KMS-11 (cell line): ENCODE measurements around the gene LPXN.

Experiments
- H2AFZ ChIP-seq: fragments of 200-600 bp; sonication (generic); 2 replicates; pipeline ENCODE4 v1.6.1; 2016; ENCODE audit warnings: antibody characterized with exemption, mixed run types, low read depth
- H3K27ac ChIP-seq: fragments of 200-600 bp; sonication (generic); 2 replicates; pipeline ENCODE4 v1.6.1; 2016; ENCODE audit warnings: mild to moderate bottlenecking, mixed run types
- H3K27me3 ChIP-seq: fragments of 200-600 bp; sonication (generic); 2 replicates; pipeline ENCODE4 v1.6.1; 2017; ENCODE audit warnings: mild to moderate bottlenecking, low read depth, mixed run types, moderate library complexity; ENCODE audit not compliant: insufficient read depth
- H3K36me3 ChIP-seq: fragments of 200-600 bp; sonication (generic); 2 replicates; pipeline ENCODE4 v1.6.1; 2017; ENCODE audit warnings: mild to moderate bottlenecking, mixed run types; ENCODE audit not compliant: insufficient read depth
- H3K4me1 ChIP-seq: fragments of 200-600 bp; sonication (generic); 2 replicates; pipeline ENCODE4 v1.6.1; 2016; ENCODE audit warnings: mild to moderate bottlenecking, low read depth, mixed run types; ENCODE audit not compliant: poor library complexity, severe bottlenecking
- H3K4me2 ChIP-seq: fragments of 200-600 bp; sonication (generic); 2 replicates; pipeline ENCODE4 v1.7.0; 2016; ENCODE audit warnings: mild to moderate bottlenecking, mixed run types
- H3K4me3 ChIP-seq: fragments of 200-600 bp; sonication (generic); IDR thresholded peaks from 2 replicates; pipeline ENCODE4 v1.6.1; 2017; ENCODE audit warnings: low read depth, low read length, mixed read lengths; ENCODE audit not compliant: insufficient read depth
- H3K79me2 ChIP-seq: fragments of 200-600 bp; sonication (generic); 2 replicates; pipeline ENCODE4 v1.6.1; 2016; ENCODE audit warnings: low read depth, mixed run types; ENCODE audit not compliant: insufficient read depth
- H3K9ac ChIP-seq: fragments of 200-600 bp; sonication (generic); 2 replicates; pipeline ENCODE4 v1.6.1; 2016; ENCODE audit warnings: mild to moderate bottlenecking, mixed run types
- H4K20me1 ChIP-seq: fragments of 200-600 bp; sonication (generic); 2 replicates; pipeline ENCODE4 v1.6.1; 2016; ENCODE audit warnings: mild to moderate bottlenecking, mixed run types; ENCODE audit not compliant: insufficient read depth
- CTCF ChIP-seq: fragments of 200-600 bp; sonication (generic); conservative IDR thresholded peaks from 2 replicates; pipeline ENCODE4 v1.6.1; 2017; ENCODE audit warnings: low read depth, mild to moderate bottlenecking, antibody characterized with exemption, low read length, moderate library complexity, mixed read lengths

The LPXN gene

GRCh38 chr11:58560842-58561241 is 14.8 kb downstream of the LPXN start:
- no peak overlapping the region for H3K4me2 ChIP-seq
- peaks cover 23% of the 10 kb centered on the region for H3K4me1 ChIP-seq
- no peak for TF ChIP-seq CTCF
- H3K4me3 ChIP-seq = no peak overlapping the region
- H3K9ac ChIP-seq = no peak overlapping the region
- no peak overlapping the region for H3K27ac ChIP-seq
- no peaks in the 10 kb centered on the region for H3K79me2 ChIP-seq
- H3K36me3 ChIP-seq = no peaks in the 10 kb centered on the region
- no peaks in the 10 kb centered on the region for H4K20me1 ChIP-seq
- H3K27me3 ChIP-seq = no peaks in the 10 kb centered on the region
- no peak overlapping the region for H2AFZ ChIP-seq

- no peak for TF ChIP-seq CTCF
- H3K27me3 ChIP-seq = no peaks in the 10 kb centered on the region
- no peak overlapping the region for H3K27ac ChIP-seq
- H4K20me1 ChIP-seq = no peaks in the 10 kb centered on the region
- H2AFZ ChIP-seq = no peak overlapping the region
- no peak overlapping the region for H3K4me2 ChIP-seq
- H3K9ac ChIP-seq = no peak overlapping the region
- no peaks in the 10 kb centered on the region for H3K79me2 ChIP-seq
- no peaks in the 10 kb centered on the region for H3K4me1 ChIP-seq
- H3K36me3 ChIP-seq = no peaks in the 10 kb centered on the region
- no peak overlapping the region for H3K4me3 ChIP-seq
Measured at GRCh38 chr11:58549644-58550043, 26.0 kb downstream of the LPXN start.

- H3K4me1 ChIP-seq = no peaks in the 10 kb centered on the region
Measured at GRCh38 chr11:58546841-58547240, 28.8 kb downstream of the LPXN start.

GRCh38 chr11:58531865-58532341 is 43.8 kb downstream of the LPXN start:
- H3K4me3 ChIP-seq = no peak overlapping the region
- H3K36me3 ChIP-seq = no peaks in the 10 kb centered on the region
- no peak for TF ChIP-seq CTCF
- no peaks in the 10 kb centered on the region for H3K4me1 ChIP-seq
- no peak overlapping the region for H2AFZ ChIP-seq
- no peak overlapping the region for H3K4me2 ChIP-seq
- H3K27ac ChIP-seq = no peak overlapping the region
- H3K27me3 ChIP-seq = no peaks in the 10 kb centered on the region
- H3K9ac ChIP-seq = no peak overlapping the region
- H4K20me1 ChIP-seq = no peaks in the 10 kb centered on the region
- H3K79me2 ChIP-seq = no peaks in the 10 kb centered on the region

More at GRCh38 chr11:58546841-58547240, 28.8 kb downstream of the LPXN start:
- no peak overlapping the region for H2AFZ ChIP-seq
- no peak overlapping the region for H3K9ac ChIP-seq
- H3K79me2 ChIP-seq = no peaks in the 10 kb centered on the region
- no peaks in the 10 kb centered on the region for H3K27me3 ChIP-seq
- H3K36me3 ChIP-seq = no peaks in the 10 kb centered on the region
- TF ChIP-seq CTCF = no peak
- H3K27ac ChIP-seq = no peak overlapping the region
- no peak overlapping the region for H3K4me2 ChIP-seq
- H4K20me1 ChIP-seq = no peaks in the 10 kb centered on the region
- H3K4me3 ChIP-seq = no peak overlapping the region
